Astrocyte (in vitro differentiated cells and primary cell): ENCODE measurements around the gene TRAK1.

ENCODE experiments used
- CTCF ChIP-seq: IDR thresholded peaks from 2 replicates; pipeline ENCODE4 v1.5.1; 2011; ENCODE audit warnings: low read depth, mild to moderate bottlenecking, inconsistent platforms, low read length, moderate library complexity; ENCODE audit not compliant: insufficient read depth
- EZH2 ChIP-seq: IDR thresholded peaks from 2 replicates; pipeline ENCODE4 v1.6.1; 2012; ENCODE audit warnings: mild to moderate bottlenecking, low read length, inconsistent platforms; ENCODE audit not compliant: insufficient read depth

GRCh38 chr3:42184651-42185443, 93.7 kb downstream of the TRAK1 start:
- TF ChIP-seq CTCF (no peak), EZH2 (no peak)
